CD1c-positive myeloid dendritic cell (primary cell): Measurements from ENCODE around the gene BAHD1.

Experiments
- DNase-seq: peaks from one replicate; pipeline ENCODE4 v3.0.0-alpha.2; 2016; ENCODE audit errors: extremely low spot score

The BAHD1 gene

DNA sequence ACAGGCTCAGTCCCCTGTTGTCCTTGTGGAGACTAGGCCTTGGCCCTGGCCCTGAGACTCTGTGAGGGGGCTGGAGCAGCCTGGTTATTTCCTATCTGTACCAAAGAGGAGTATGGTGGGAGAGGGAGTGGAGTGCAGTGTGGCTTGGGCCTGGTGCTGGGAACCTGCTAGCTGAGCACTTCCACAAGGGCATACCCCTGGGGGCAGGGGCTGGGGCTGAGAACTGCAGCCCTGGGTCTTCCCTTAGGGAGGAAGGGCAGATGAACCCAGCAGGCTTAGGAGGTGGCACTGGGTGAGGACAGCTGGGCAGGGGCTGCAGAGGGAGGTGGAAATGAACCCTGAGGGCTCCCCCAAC lies 26.5 kb downstream of the BAHD1 start:
- no peak for DNase-seq

DNA sequence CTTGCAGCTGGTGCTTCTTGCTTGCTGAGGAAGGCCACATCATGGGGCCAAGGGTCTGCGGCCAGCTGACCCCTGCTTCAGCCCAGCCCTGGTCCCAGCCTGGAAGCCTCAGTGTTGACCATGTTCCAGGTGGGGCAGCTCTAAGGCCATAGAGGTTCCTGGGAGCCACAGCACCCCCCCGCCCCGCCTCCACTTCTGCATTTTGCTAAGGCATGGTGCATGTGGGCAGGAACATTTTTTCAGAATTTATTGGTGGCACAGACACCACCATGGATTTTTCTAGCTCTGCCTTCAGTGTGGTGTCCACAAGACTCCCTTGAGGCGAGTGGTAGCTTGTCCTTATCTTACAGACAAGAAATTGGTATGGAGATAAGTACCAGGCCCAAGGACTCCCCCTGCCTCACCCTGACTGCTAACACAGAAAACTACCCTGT lies 28.2 kb downstream of the BAHD1 start:
- DNase-seq = peak; percentile 62

DNA sequence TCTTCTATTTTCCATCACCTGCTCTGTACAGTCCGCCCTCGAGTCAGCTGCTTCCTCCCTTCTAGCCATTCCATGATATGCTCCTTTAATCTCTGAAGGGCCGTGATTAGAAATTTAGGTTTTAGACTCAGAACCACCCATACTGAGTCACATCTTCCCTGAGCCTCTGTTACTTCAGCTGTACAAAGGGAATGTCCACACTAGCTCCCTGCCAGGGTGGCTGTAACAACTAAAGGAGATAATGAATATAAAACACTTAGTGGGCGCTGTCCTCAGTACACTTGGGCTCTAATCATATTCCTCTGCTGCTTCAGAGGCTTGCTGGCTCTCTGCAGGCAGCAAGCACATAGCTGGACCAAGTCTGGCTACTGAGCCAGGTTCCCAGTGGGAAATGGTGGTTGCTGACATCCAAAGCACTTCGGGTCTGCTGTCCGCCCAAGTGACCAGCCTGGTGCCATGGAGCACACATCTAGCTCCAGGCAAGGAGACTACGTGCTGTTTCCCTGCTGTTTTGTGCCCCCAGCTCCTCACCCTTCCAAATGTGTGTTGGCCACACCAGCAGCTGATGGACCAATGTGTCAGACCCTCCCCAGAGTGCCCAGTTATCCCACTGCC lies 29.1 kb downstream of the BAHD1 start:
- DNase-seq = no peak

DNA sequence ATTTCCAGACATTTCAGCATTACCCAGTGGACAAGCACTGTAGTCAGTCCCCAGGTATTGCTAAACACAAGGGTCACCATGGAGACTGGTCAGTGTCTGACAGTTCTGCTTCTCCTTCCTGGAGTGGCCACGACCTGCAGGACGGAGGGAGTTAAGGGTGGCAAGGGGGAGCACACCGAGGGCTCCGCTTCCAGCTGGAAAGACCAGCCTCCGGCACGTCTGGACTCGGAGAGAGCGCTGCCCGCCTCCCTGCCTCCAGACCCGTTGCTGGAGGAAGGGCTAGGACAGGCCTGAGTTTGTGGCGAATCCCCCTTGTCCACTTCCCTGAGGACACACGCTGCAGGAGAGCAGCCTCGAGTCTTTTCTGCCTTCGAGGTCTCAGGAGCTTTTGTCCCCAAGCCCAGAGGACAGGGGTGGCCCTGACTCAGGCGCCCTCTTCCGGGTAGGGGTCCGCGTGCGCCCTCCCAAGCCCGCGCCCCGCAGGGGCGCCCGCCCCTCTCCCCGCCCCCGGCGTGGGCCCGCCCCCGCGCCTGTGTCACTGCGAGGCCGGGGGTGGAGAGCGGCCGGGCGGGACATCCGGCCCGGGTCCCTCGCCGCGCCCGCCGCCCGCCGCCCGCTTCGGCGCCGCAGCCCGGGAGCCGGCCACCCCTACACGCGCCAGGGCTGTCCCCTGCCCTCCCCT lies 29.8 kb downstream of the BAHD1 start, which contains the start of gene CHST14:
TSS of gene CHST14 (plus strand) at position 562 of the 682 bp plus-strand sequence. CDS start 230 bp downstream, outside the sequence.
- DNase-seq = peak; percentile 66

DNA sequence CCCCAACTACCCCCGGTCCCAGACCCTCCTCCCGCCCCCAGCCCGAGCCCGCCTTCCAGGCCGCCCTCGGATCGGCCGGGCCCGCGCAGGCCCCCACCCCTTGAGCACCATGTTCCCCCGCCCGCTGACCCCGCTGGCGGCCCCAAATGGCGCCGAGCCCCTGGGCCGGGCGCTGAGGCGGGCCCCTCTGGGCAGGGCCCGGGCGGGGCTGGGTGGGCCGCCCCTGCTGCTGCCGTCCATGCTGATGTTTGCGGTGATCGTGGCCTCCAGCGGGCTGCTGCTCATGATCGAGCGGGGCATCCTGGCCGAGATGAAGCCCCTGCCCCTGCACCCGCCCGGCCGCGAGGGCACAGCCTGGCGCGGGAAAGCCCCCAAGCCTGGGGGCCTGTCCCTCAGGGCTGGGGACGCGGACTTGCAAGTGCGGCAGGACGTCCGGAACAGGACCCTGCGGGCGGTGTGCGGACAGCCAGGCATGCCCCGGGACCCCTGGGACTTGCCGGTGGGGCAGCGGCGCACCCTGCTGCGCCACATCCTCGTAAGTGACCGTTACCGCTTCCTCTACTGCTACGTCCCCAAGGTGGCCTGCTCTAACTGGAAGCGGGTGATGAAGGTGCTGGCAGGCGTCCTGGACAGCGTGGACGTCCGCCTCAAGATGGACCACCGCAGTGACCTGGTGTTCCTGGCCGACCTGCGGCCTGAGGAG lies 30.5 kb downstream of the BAHD1 start:
- peak; percentile 42 for DNase-seq

DNA sequence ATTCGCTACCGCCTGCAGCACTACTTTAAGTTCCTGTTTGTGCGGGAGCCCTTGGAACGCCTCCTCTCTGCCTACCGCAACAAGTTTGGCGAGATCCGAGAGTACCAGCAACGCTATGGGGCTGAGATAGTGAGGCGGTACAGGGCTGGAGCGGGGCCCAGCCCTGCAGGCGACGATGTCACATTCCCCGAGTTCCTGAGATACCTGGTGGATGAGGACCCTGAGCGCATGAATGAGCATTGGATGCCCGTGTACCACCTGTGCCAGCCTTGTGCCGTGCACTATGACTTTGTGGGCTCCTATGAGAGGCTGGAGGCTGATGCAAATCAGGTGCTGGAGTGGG lies 31.0 kb downstream of the BAHD1 start:
- DNase-seq = no peak

DNA sequence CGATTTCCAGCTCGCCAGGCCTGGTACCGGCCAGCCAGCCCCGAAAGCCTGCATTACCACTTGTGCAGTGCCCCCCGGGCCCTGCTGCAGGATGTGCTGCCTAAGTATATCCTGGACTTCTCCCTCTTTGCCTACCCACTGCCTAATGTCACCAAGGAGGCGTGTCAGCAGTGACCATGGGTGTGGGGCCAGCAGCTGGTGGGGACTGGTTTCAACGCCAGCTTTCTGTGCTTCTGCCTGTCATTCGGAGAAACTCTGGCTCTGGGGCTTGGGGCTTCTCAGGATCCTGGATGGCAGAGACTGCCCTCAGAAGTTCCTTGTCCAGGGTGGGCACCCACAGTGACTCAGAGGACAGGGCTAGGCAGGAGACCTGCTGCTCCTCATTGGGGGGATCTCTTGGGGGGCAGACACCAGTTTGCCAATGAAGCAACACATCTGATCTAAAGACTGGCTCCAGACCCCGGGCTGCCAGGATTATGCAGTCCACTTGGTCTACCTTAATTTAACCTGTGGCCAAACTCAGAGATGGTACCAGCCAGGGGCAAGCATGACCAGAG lies 31.5 kb downstream of the BAHD1 start:
- DNase-seq = no peak

DNA sequence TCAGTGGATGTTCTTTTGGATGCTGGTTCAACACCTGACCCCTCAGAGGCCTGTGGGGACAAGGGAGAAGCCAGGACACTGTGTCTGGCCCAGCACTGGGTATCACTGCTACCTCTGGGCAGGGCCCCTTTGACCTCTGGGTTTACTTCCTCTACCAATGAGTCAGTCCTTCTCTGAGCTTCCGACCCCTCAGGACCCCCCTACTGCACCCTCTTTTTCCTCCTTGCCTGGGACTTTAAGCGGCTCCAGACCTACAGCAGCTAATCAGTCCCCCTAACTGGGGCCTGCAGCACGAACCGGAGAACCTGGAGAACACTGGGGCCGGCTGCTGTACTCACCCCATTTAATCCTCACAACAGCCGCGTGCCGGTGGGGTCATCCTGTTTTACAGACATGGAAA lies 33.8 kb downstream of the BAHD1 start:
- no peak for DNase-seq

DNA sequence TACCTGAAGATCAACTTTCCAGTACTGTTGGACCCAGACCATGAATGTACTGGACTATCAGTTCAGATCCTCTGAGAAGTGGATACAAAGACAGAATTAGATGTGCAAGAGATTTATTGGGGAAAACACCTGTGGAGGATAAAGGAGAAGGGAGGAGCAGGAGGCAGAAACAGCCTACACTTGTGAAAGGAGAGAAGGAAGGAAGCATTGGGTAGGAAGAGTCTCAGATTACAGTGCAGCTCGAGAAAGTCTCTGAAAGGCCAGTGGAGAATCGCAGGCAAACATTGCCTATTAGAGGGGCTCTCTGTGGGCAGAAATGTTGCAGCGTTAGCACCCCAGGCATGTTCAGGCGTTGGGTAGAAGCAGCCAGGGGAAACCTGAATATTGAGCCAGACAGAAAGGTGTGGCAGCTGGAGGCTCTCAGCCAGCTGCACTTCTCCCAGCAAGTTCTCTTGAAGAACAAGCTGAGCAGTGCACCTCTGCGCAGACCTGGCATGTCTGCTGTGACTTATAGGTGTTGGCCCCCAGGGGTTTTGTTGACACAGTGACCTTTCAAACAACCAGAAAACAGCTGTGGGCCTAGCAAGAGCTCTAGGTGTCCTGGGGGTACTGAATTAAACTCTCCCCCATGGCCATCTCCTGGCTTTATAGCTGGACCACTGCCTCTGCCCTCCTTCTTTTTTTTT lies 37.0 kb downstream of the BAHD1 start:
- DNase-seq = no peak

DNA sequence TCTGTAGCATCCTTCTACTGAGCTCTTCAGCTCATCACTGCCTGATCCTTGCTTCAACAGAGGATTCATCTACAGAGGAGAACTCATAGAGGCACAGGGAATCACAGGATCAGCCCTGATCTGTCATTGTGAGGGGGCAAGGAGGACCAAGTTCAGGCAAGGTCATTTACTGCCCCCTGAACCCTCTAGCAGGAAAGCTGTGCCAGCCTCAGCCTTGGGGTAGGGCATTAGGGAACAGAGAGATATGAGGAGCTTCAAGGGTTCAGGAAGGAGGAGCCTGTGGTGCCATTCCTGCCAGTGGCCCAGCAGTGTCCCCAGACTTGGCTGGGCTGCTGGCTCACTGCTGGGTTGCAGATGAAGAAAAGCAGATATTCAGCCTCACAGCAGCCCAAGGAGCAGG lies 38.3 kb downstream of the BAHD1 start:
- DNase-seq = no peak

DNA sequence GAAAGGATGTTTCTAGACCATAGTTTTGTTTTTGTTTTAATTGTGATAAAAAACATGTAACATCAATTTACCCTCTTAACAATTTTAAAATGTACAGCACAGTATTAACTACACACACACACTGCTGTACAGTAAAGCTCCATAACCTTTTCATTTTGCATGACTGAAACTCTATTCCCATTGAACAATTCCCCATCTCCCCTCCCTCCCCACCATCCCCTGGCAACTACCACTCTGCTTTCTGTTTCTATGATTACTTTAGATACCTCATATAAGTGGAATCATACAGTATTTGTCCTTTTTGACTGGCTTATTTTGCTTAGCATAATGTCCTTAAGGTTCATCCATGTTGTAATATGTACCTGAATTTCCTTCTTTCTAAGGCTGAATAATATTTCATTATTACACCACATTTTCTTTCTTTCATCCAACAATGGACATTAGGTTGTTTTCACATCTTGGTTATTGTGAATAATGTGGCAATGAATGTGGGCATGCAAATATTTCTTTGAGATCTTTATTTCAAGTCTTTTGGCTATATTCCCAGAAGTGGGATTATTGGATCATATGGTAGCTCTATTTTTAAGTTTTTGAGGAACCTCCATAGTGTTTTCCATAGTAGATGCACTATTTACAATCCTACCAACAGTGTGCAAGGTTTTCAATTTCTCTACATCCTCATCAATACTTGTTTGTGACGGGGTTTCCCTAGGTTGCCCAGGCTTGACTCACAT lies 40.8 kb downstream of the BAHD1 start:
- no peak for DNase-seq

DNA sequence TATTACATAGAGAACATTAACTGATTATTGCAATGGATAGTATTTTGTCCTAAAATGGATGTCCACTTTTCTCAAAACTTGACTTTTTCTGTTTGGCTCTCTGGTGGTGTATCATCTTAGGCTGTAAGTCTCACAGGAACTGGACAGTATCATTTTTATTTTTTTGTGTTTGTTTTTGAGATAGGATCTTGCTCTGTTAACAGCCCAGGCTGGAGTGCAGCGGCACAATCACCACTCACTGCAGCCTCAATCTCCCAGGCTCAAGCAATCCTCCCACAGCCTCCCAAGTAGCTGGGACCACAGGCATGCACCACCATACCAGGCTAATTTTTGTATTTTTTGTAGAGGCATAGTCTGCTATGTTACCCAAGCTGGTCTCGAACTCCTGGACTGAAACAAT lies 43.2 kb downstream of the BAHD1 start:
- DNase-seq = no peak

DNA sequence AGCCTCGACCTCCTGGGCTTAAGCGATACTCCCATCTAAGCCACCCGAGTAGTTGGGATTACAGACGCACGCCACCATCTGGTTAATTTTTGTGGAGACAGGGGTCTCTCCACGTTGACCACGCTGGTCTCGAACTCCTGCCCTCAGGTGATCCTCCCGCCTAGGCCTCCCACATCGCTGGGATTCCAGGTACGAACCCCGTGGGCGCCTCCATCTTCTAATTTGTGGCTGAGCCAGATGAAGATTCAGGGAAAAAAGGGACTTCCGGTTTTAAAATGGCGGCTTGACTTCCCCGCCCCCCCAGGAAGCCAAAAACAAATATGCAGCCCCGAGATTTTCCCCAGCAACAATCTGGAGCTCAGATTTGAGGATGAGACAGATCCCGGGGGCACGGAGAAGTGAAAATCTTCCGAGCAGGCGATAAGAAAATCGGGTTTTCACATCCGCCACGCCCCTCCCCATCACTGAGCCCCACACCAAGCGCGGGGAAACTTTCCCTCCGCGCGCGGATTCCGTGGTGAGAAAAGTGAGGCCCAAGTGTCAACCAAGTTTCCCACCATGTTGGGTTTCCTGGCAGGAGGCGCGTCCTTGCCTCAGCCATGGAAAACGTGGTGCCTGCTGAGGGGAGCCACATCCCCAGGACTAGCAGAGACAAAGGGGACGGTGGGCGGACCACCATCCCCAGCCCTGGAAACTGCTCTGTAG lies 45.5 kb downstream of the BAHD1 start:
- no peak for DNase-seq

DNA sequence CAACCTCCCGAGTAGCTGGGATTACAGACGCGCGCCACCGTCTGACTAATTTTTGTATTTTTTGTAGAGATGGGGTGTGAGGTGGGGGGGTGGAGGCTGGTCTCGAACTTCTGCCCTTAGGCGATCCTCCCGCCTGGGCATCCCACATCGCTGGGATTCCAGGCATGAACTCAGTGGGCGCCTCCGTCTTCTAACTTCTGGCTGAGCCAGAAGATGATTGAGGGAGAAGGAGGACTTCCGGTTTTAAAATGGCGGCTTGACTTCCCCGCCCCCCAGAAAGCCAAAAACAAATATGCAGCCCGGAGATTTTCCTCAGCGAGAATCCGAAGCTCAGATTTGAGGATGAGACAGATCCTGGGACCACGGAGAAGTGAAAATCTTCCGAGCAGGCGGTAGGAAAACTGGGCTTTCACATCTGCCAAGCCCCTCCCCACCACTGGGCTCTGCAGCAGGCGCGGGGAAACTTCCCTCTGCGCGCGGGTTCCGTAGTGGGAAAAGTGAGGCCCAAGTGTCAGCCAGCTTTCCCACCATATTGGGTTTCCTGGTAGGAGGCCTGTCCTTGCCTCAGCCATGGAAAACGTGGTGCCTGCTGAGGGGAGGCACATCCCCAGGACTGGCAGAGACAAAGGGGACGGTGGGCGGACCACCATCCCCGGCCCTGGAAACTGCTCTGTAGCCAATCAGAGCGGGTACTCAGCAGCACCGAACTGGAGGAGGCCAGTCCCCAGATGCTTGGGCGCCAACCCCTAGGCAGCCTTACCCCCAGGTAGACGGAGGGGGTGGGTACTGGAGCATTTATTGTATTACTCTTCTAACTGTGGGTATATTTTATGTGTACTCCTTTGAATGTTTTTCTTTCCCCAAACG lies 47.3 kb downstream of the BAHD1 start:
- no peak for DNase-seq

DNA sequence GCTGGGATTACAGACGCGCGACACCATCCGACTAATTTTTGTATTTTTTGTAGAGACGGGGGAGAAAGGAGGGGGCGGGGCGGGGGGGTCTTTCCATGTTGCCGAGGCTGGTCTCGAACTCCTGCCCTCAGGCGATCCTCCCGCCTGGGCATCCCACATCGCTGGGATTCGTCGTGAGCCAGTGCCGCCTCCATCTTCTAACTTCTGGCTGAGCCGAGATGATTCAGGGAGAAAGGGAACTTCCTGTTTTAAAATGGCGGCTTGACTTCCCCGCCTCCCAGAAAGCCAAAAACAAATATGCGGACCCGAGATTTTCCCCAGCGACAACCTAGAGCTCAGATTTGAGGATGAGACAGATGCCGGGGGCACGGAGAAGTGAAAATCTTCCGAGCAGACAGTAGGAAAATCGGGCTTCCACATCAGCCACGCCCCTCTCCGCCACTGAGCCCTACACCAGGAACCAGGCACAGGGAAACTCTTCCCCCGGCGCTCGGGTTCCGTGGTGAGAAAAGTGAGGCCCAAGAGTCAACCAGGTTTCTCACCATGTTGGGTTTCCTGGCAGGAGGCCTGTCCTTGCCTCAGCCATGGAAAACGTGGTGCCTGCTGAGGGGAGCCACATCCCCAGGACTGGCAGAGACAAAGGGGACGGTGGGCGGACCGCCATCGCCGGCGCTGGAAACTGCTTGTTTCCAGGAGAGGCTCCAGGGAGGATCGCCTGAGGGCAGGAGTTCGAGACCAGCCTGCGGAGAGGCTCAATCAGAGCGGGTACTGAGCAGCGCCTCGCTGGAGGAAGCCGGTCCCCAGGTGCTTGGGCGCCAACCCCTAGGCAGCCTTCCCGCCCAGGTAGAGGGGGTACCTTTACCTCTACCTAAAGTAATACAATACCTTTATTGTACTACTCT lies 48.8 kb downstream of the BAHD1 start:
- no peak for DNase-seq

DNA sequence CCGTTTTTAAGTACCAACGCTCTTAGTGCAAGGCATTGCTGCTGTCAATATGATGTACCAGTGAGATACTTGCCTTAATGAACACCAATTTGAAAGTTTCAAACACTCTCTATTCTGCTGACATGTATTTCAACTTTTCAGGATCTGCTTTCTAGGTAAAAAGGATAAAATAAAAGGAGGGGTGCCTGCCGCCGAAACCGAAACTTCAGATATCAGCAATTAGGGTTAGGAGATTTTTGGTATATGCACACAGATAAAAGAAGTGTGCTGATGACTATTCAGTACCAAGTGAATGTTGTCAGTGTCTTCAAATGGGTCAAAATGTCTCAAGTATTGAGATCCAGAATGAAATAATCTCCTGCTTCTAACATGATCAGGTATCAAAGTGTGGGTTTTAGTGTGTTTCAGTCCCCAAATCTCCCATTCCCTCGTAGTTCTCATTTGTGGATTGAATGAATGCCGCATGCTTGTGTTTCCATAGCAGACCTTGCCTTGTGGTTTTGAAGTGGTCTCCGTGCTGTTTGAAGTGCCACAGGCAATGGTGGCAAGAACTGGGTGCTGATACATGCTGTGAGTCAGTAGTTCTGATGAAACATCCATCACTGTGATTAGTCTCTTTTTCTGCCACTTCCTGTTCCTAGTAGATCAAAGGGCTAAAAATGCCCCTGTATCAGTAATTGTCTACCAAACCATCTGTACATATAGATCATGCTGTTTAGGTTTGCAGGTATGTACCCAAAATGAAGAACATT lies 52.5 kb downstream of the BAHD1 start:
- peak; percentile 54 for DNase-seq

DNA sequence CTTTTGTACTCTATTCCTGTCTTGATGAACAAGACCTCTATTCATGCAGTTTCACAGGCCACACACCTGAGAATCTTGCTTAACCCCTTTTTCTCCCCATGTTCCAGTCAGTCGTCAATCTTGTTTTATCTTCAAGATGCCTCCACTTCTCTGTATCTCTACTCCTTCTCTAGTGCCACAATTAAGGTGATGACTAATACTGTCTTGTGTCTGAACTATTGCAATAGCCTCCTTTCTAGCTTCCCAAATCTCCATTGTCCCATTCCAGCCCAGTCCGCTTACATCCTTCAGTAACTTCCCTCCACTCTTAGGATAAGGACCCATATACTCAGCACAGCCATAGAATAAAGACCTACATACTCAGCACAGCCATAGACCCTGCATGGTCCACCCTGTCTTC lies 54.8 kb downstream of the BAHD1 start:
- no peak for DNase-seq

DNA sequence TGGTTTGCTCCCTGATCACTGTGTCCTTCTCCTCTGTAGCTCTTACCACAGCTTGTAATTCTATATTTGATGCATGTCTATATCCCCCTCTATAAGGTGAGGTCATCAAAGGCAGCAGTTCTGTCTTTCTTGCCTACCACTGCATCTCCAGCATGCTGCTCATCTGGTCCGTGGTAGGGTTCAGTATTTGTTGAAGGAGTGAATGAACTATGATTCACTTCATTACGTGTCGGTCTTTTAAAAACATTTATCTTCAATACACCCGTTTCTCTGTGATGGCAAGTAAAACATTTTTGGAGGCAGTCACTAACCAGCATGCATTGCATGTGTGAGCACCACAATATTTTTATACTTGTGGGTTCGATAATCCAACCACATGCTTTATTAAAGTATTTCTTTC lies 57.7 kb downstream of the BAHD1 start:
- DNase-seq = no peak
